HG03442 (cell line): ENCODE data around the gene CFAP100.
A peak's percentile ranks its signal among the peaks of the same experiment; 100 is the strongest.

Experiments
- ATAC-seq: cut with Tn5 transposase; IDR thresholded peaks from one replicate; pipeline ENCODE4 v1.9.1; 2021; ENCODE audit warnings: mild to moderate bottlenecking, moderate library complexity; ENCODE audit not compliant: unreplicated experiment

The CFAP100 gene

GRCh38 chr3:126356373-126357264 is 38.1 kb upstream of the CFAP100 start:
- no peak for ATAC-seq

DNA sequence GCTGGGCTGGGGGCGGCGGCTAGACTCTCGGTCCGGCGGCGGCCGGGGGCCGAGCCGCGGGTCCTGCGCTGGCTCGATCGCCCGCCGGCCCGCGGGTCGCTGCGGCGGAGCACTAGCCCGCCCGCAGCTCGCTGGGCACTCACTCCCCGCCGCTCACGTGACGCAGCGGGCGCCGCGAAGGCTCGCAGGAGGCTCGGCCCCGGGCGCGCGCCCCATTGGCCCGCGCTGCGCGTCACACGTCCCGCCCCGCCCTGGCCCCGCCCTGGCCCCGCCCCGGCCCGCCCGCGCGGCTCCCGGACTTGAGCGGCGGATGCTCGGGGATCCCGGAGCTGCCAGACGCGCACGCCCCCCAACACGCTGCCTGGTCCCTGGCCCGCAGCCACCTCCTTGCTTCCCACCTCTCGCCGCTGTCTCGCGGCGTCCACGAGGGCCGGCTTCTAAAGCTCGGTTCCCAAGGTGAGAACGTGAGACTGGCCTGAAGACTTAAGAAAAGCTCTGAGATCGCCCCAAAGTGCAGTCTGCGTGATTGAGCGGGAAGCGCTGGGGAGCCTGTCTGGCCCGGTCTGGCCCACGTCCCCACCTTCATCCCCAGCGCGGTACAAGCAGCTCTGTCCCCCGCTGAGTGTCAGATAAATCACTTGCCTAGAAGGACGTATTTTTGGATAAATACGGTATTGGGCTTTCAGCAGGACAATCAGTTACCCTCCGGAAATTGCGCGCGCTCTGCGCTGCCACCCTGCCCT is 37.2 kb upstream of the CFAP100 start, which contains the start of gene KLF15:
TSS of gene KLF15 (minus strand) at position 114 of the 743 bp plus-strand sequence. CDS start 4,486 bp downstream, outside the sequence.
- ATAC-seq, result peak; percentile 79

- ATAC-seq, result no peak
Measured at GRCh38 chr3:126358038-126358815, 36.5 kb upstream of the CFAP100 start.

- ATAC-seq, result no peak
Measured at GRCh38 chr3:126358816-126359181, 35.9 kb upstream of the CFAP100 start.

GRCh38 chr3:126360046-126360713 is 34.5 kb upstream of the CFAP100 start:
- ATAC-seq, result no peak

DNA sequence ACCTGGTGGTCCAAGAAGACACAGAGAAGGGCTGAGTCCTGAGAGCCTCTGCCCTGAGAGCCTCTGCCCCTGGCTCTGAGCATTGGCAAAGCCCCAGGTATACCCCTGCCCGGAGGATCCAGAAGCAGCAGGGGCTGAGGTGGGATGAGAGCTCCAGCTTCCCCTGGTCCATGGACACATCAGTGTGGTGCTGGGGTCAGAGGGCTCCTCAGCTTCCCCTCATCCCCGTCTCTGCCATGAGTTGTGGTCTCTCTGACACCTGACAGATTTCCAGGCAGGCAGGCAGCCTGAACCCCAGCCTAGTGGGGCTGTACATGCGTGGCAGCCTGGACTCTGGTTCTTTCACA is 34.0 kb upstream of the CFAP100 start:
- ATAC-seq, result no peak

DNA sequence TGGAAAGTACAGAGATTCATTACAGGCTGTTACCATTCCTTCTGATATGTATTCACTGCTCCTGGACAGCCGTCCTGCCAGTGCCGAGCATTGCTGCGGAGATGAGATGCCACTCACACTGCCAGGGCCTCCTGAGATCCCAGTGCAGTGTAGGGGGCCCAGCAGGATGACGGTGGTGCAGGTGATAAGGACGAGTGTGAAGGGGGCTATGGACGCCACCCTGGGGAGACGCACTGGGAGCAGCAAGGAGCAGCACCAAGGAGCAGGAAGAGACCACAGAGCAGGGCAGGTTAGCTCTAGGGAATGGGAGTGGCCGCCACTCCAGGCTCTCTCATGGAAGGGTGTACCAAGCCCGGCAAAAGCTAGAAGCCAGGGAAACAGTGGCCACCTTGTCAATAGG is 33.5 kb upstream of the CFAP100 start:
- no peak for ATAC-seq

GRCh38 chr3:126364130-126364695 is 30.5 kb upstream of the CFAP100 start:
- ATAC-seq, result no peak

DNA sequence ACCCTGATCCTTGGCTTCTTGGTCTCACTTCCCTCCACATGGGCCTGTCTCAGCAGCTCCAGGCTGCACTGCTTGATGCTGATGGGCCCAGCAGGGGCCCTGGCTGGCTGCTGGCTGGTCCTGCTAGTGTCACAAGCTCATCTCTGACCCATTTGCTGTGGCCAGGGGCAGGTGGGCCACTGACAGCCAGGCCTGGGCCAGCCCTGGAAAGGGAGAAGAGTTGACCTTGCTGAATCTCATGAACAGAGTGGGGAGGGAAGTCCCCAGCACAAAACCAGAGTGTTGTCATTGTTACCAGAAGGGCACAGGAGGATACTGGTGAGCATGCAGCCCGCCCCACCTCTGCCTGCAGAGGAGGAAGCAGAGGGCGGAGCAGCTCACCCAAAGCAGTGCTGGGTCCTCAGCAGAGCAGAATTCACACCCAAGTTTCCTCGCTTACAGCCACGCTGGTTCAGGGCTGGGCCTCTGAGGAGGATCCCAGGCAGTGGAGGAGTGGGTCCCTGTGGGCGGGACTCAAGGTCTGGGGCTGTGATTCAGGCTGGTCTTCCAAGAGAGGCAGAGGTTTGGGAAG is 29.9 kb upstream of the CFAP100 start:
- ATAC-seq, result no peak

GRCh38 chr3:126365351-126366277 is 29.1 kb upstream of the CFAP100 start:
- no peak for ATAC-seq

DNA sequence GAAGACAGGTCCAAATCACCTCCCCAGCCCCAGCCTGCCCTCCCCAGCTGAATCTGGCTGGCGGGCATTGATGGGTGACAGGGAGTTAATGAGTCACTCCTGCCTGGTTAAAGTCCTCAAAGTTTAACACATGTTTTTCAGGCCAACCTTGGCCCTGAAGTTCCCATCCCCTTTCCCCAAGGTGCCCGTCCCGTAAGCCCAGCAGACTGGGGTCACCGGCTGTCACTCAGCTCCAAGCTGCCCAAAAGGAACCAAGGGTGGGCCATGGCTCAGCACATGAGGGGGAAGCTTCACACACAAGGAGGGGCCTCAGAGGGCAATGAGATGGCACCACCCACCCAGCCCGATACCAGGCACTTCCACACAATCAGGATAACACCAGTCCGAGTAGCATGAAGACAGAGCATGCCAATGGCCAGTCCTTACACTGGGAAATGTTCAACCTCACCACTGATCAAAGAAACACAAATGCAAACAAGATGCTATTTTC is 27.3 kb upstream of the CFAP100 start:
- ATAC-seq, result no peak

- ATAC-seq, result no peak
Measured at GRCh38 chr3:126369490-126369889, 25.2 kb upstream of the CFAP100 start.

GRCh38 chr3:126370055-126370454 is 24.7 kb upstream of the CFAP100 start:
- ATAC-seq, result no peak

DNA sequence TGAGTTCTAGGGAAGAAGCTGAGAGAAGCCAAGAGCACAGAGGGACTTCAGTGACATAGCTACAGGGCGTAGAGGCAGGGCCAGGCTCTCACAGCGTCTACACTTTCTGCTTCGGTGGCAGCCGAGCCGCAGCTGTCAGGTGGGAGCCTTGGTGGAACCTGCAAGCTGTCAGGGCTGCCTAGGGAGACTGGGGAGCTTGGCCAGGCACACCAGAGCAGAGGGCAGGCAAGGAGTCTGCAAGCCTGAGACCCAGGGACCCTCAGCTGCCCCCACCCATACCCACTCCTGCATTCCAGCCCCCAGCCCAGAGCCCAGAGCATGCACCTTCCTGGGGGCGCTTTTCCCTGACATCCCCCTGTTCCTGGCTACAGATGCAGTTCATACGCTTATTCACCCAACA is 24.1 kb upstream of the CFAP100 start:
- ATAC-seq, result no peak

DNA sequence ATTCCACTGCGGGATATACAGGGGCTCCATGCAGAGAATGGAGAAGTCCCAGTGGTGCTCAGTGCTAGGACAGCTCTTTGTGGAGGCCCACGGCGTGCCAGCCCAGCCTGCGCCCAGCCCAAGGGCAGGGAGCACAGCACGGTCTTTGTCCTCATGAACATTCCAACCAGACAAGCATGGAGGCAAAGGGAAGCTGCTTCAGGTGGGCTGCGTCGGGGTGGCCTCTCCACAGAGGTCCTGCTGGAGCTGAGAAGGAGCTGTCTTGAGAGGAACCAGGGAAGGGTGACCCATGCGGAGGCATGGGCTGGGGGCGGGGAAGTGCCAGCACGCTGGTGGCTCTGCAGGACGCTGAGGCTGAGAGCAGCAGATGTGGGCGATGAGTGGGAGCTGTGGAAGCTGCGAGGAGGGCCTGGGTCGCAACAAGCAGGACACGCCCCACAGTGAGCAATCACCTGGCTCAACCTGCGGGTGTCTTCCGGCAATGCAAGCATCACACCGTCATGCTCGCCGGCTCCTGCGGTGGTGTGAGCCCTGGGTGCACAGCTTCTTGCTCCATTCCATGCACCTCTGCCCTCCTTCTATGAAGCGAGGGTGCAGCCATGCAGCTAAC is 23.5 kb upstream of the CFAP100 start:
- no peak for ATAC-seq

DNA sequence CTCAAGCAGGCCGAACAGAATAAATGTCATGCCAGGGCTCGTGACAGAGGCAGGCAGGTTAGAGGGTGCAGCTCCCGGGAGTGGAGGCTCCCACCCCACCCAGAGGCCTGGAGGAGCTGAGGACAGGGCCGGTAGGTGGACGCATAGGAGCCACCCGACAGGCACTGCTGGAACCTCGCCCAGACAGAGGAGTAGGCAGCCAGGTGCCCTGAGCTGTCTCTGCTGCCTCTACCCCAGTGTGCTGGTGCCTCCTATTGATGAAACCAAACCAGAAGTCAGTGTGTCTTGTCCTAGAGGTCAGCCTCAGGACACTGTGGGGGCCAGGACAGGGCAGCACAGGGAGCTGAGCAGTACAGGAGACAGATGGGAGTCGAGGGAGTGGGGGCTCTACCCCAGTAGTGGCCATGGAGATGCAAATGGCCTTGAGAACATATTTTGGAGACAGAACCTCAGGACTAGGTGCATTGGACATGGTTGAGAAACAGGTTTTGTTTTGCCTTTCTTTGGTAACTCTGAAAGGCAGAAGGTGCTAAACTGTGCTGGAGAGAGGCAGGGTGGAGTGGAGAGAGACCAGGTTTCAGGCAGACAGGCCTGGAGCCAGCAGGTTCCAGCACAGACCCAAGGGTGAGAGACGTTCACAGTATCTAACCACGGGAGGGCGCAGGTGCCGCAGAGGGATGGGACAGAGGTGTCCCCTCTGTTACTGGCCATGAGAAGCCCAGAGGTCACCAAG is 22.1 kb upstream of the CFAP100 start:
- ATAC-seq, result no peak

DNA sequence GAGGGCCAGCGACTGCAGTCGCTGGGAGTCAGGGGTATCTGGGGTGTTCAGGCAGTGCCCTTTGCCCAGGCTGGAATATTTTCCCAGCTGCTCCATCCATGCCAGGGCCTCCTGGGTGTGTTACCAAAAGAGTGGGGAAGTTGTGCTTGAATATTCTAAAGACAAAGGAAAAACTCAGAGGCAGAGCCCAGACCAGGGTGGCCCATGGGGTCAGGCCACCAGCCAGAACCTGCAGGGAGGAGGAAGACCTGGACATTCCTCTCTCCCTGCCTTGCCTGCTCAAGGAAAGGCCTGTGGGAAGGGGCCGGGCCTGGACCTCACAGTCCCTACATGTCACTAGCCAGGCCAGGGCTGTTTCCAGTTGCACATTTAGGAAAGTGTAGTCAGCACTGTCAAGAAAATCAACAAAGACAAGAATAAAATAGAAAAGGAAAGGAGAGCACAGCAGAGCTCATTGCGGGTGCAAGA is 21.5 kb upstream of the CFAP100 start:
- no peak for ATAC-seq
